Activated CD8-positive, alpha-beta memory T cell treated with anti-CD3 and anti-CD28 coated beads, Interleukin-2, amount 10 ng/mL, durations not matched to agents 7 days and 5 days (primary cell): ENCODE data around the gene NEU4. TPM values are rescaled to one million over a fixed set of nuclear protein-coding genes. Genes with fewer than 3 reads are reported as not detected.

Experiments used
- ATAC-seq: fragments of 150-1000 bp; cut with Tn5 transposase; one replicate; pipeline ENCODE4 v1.10.0; 2021; ENCODE audit warnings: moderate library complexity
- CTCF ChIA-PET: fragments of 350-600 bp; sonication (Branson Sonifier 250); formaldehyde crosslinking; loops from one replicate; lab custom pipeline; 2021; ENCODE audit warnings: antibody characterized with exemption; lab: Charles Lee
- DNase-seq: peaks from one replicate; pipeline ENCODE4 v3.0.0-alpha.2; 2020
- H3K27ac Mint-ChIP-seq: one replicate; pipeline ENCODE4 v1.8.0; 2021; ENCODE audit warnings: mild to moderate bottlenecking, mixed read lengths
- H3K27me3 Mint-ChIP-seq: one replicate; pipeline ENCODE4 v1.8.0; 2021; ENCODE audit warnings: mixed read lengths
- H3K36me3 Mint-ChIP-seq: one replicate; pipeline ENCODE4 v1.8.0; 2021; ENCODE audit warnings: mild to moderate bottlenecking, mixed read lengths
- H3K4me1 Mint-ChIP-seq: one replicate; pipeline ENCODE4 v1.8.0; 2021; ENCODE audit warnings: mixed read lengths
- H3K4me3 Mint-ChIP-seq: one replicate; pipeline ENCODE4 v1.8.0; 2021; ENCODE audit warnings: mild to moderate bottlenecking, moderate library complexity, mixed read lengths
- H3K9me3 Mint-ChIP-seq: one replicate; pipeline ENCODE4 v1.8.0; 2022; ENCODE audit warnings: low read depth, mixed read lengths
- total RNA-seq, 2 experiments: library from RNA; stranded (reverse); gene quantifications; one replicate each; pipeline ENCODE4 v1.2.3, GENCODE V29; 2021

Gene NEU4
- total RNA-seq, 2 experiments from 2014 or later: 0.12 TPM; not detected in 1

- Mint-ChIP-seq H3K9me3 (no peaks in the 10 kb centered on the region), H3K36me3 (no peaks in the 10 kb centered on the region), H3K4me1 (peaks cover 12% of the 10 kb centered on the region), H3K27me3 (no peaks in the 10 kb centered on the region), H3K4me3 (no peak overlapping the region), H3K27ac (no peak overlapping the region)
- DNase-seq (no peak), ATAC-seq (no peak)
- CTCF ChIA-PET: interaction anchor here (1.0 kb wide), 1 partner anchor 11 kb away, joined by 3 read pairs; no protein-coding TSS in a partner anchor
Observed at GRCh38 chr2:241855888-241856422, 47.0 kb downstream of the NEU4 start.

- DNase-seq (no peak), ATAC-seq (no peak)
- no peak overlapping the region for H3K27ac Mint-ChIP-seq
- no peaks in the 10 kb centered on the region for H3K9me3 Mint-ChIP-seq
- no peaks in the 10 kb centered on the region for H3K27me3 Mint-ChIP-seq
- H3K36me3 Mint-ChIP-seq: peaks cover 1% of the 10 kb centered on the region
- peaks cover 20% of the 10 kb centered on the region for H3K4me1 Mint-ChIP-seq
- no peak overlapping the region for H3K4me3 Mint-ChIP-seq
- CTCF ChIA-PET: no interaction called here
Observed at GRCh38 chr2:241857041-241857541, 48.1 kb downstream of the NEU4 start.

- H3K27ac Mint-ChIP-seq: no peak overlapping the region
- peak overlapping the region; percentile 44 for H3K4me3 Mint-ChIP-seq
- ATAC-seq (no peak), DNase-seq (no peak)
- no peaks in the 10 kb centered on the region for H3K9me3 Mint-ChIP-seq
- peaks cover 20% of the 10 kb centered on the region for H3K4me1 Mint-ChIP-seq
- CTCF ChIA-PET: no interaction called here
- H3K27me3 Mint-ChIP-seq: no peaks in the 10 kb centered on the region
- H3K36me3 Mint-ChIP-seq: peaks cover 1% of the 10 kb centered on the region
Observed at GRCh38 chr2:241857572-241858121, 48.7 kb downstream of the NEU4 start.

GRCh38 chr2:241858206-241859016, 49.4 kb downstream of the NEU4 start, which contains the start of gene PDCD1:
Gene PDCD1, minus strand, starts transcription at chr2:241858894. Its CDS starts 56 bp downstream, at chr2:241858838.
- peaks cover 1% of the 10 kb centered on the region for H3K36me3 Mint-ChIP-seq
- peak within 1 kb of the TSS; percentile 71 for H3K27ac Mint-ChIP-seq
- peak within 1 kb of the TSS; percentile 52 for H3K4me3 Mint-ChIP-seq
- peak; percentile 73 for DNase-seq
- ATAC-seq: peak; percentile 28
- H3K4me1 Mint-ChIP-seq: peaks cover 28% of the 10 kb centered on the region
- H3K9me3 Mint-ChIP-seq: no peaks in the 10 kb centered on the region
- CTCF ChIA-PET: interaction anchor here (2.3 kb wide), 1 partner anchor 14 kb away, joined by 12 read pairs; no protein-coding TSS in a partner anchor
- H3K27me3 Mint-ChIP-seq: peaks cover 6% of the 10 kb centered on the region

- DNase-seq (no peak), ATAC-seq (peak; percentile 14)
- Mint-ChIP-seq H3K4me3 (peak overlapping the region; percentile 52), H3K27ac (no peak overlapping the region), H3K4me1 (peaks cover 31% of the 10 kb centered on the region), H3K9me3 (peaks cover under 1% of the 10 kb centered on the region), H3K36me3 (peaks cover 2% of the 10 kb centered on the region), H3K27me3 (peaks cover 8% of the 10 kb centered on the region)
- CTCF ChIA-PET: interaction anchor here (1.3 to 2.3 kb wide), 5 partner anchors 10 to 172 kb away, joined by 4 to 12 read pairs (median 6); partner anchors contain the start of gene DTYMK
Observed at GRCh38 chr2:241859017-241859435, 50.0 kb downstream of the NEU4 start.

GRCh38 chr2:241859436-241860183, 50.6 kb downstream of the NEU4 start:
- peak; percentile 46 for ATAC-seq
- peak overlapping the region; percentile 71 for H3K27ac Mint-ChIP-seq

GRCh38 chr2:241860184-241861078, 51.4 kb downstream of the NEU4 start:
- Mint-ChIP-seq H3K4me1 (peaks cover 45% of the 10 kb centered on the region), H3K27ac (no peak overlapping the region), H3K36me3 (peaks cover 10% of the 10 kb centered on the region), H3K27me3 (peaks cover 22% of the 10 kb centered on the region), H3K9me3 (peaks cover 13% of the 10 kb centered on the region), H3K4me3 (no peak overlapping the region)
- ATAC-seq (peak; percentile 18), DNase-seq (no peak)
- CTCF ChIA-PET: interaction anchor here (0.7 to 2.3 kb wide), 6 partner anchors 8 to 173 kb away, joined by 4 to 12 read pairs (median 6); partner anchors contain the start of genes DTYMK and ING5

More at GRCh38 chr2:241859436-241860183, 50.6 kb downstream of the NEU4 start:
- H3K4me3 Mint-ChIP-seq: peak overlapping the region; percentile 52
- peak; percentile 65 for DNase-seq
- CTCF ChIA-PET: interaction anchor here (1.3 to 2.3 kb wide), 5 partner anchors 9 to 172 kb away, joined by 4 to 12 read pairs (median 6); partner anchors contain the start of gene DTYMK
- peaks cover 14% of the 10 kb centered on the region for H3K27me3 Mint-ChIP-seq
- H3K9me3 Mint-ChIP-seq: peaks cover 6% of the 10 kb centered on the region
- H3K36me3 Mint-ChIP-seq: peaks cover 8% of the 10 kb centered on the region
- peaks cover 36% of the 10 kb centered on the region for H3K4me1 Mint-ChIP-seq

- peaks cover 50% of the 10 kb centered on the region for H3K4me1 Mint-ChIP-seq
- no peak overlapping the region for H3K4me3 Mint-ChIP-seq
- peaks cover 13% of the 10 kb centered on the region for H3K9me3 Mint-ChIP-seq
- ATAC-seq (no peak), DNase-seq (no peak)
- H3K36me3 Mint-ChIP-seq: peaks cover 10% of the 10 kb centered on the region
- CTCF ChIA-PET: no interaction called here
- peaks cover 27% of the 10 kb centered on the region for H3K27me3 Mint-ChIP-seq
- no peak overlapping the region for H3K27ac Mint-ChIP-seq
Observed at GRCh38 chr2:241861264-241861663, 52.3 kb downstream of the NEU4 start.

GRCh38 chr2:241862093-241862492, 53.1 kb downstream of the NEU4 start:
- CTCF ChIA-PET: no interaction called here
- H3K36me3 Mint-ChIP-seq: peaks cover 10% of the 10 kb centered on the region
- no peak overlapping the region for H3K27ac Mint-ChIP-seq
- H3K27me3 Mint-ChIP-seq: peaks cover 27% of the 10 kb centered on the region
- ATAC-seq (no peak), DNase-seq (no peak)
- H3K4me1 Mint-ChIP-seq: peaks cover 53% of the 10 kb centered on the region
- H3K9me3 Mint-ChIP-seq: peaks cover 13% of the 10 kb centered on the region
- no peak overlapping the region for H3K4me3 Mint-ChIP-seq

GRCh38 chr2:241862775-241863535, 54.0 kb downstream of the NEU4 start:
- Mint-ChIP-seq H3K4me1 (peaks cover 58% of the 10 kb centered on the region), H3K36me3 (peaks cover 10% of the 10 kb centered on the region), H3K27ac (peak overlapping the region; percentile 60), H3K9me3 (peaks cover 13% of the 10 kb centered on the region), H3K27me3 (peaks cover 36% of the 10 kb centered on the region), H3K4me3 (peak overlapping the region; percentile 57)
- CTCF ChIA-PET: no interaction called here
- DNase-seq (no peak), ATAC-seq (no peak)

- peak overlapping the region; percentile 57 for H3K4me3 Mint-ChIP-seq
- peaks cover 10% of the 10 kb centered on the region for H3K36me3 Mint-ChIP-seq
- CTCF ChIA-PET: no interaction called here
- peaks cover 42% of the 10 kb centered on the region for H3K27me3 Mint-ChIP-seq
- peaks cover 63% of the 10 kb centered on the region for H3K4me1 Mint-ChIP-seq
- ATAC-seq (peak; percentile 54), DNase-seq (peak; percentile 73)
- H3K27ac Mint-ChIP-seq: peak overlapping the region; percentile 60
- peaks cover 13% of the 10 kb centered on the region for H3K9me3 Mint-ChIP-seq
Observed at GRCh38 chr2:241863536-241863954, 54.6 kb downstream of the NEU4 start.
